Measurements from ENCODE around the gene ZNF654. TPM values are rescaled to one million over a fixed set of nuclear protein-coding genes. Genes with fewer than 3 reads are reported as not detected.

The ZNF654 gene
- total RNA-seq, 2 donors from 2014 or later: 19.1 to 20.1 TPM

- DNase-seq: no peak
- H3K4me3 Mint-ChIP-seq: no peak overlapping the region
- no peak for ATAC-seq (replicated peaks in 1 of 2)
- no peaks in the 10 kb centered on the region for H3K27me3 Mint-ChIP-seq (ENCODE audit: low read depth)
- H3K9me3 Mint-ChIP-seq: no peaks in the 10 kb centered on the region
- H3K27ac Mint-ChIP-seq: no peak overlapping the region
- H3K36me3 Mint-ChIP-seq (ENCODE audit: insufficient read depth in 2 of 2): no peaks in the 10 kb centered on the region
- peaks cover 33% of the 10 kb centered on the region for H3K4me1 Mint-ChIP-seq (ENCODE audit: low read depth)
These were observed 22.8 kb upstream of the ZNF654 start for GRCh38 chr3:88036221-88036620.

GRCh38 chr3:88038566-88038965 lies 20.5 kb upstream of the ZNF654 start:
- DNase-seq (no peak), ATAC-seq (replicated peaks in 1 of 2) (no peak)
- Mint-ChIP-seq H3K4me3 (no peak overlapping the region), H3K9me3 (no peaks in the 10 kb centered on the region), H3K27me3 (ENCODE audit: low read depth) (no peaks in the 10 kb centered on the region), H3K27ac (no peak overlapping the region), H3K4me1 (ENCODE audit: low read depth) (peaks cover 12% of the 10 kb centered on the region), H3K36me3 (ENCODE audit: insufficient read depth in 2 of 2) (no peaks in the 10 kb centered on the region)

- no peak for DNase-seq
- no peak overlapping the region for H3K27ac Mint-ChIP-seq
- no peaks in the 10 kb centered on the region for H3K36me3 Mint-ChIP-seq (ENCODE audit: insufficient read depth in 2 of 2)
- H3K4me3 Mint-ChIP-seq: no peak overlapping the region
- H3K27me3 Mint-ChIP-seq (ENCODE audit: low read depth): no peaks in the 10 kb centered on the region
- ATAC-seq (replicated peaks in 1 of 2): no peak
- H3K4me1 Mint-ChIP-seq (ENCODE audit: low read depth): peaks cover 6% of the 10 kb centered on the region
- no peaks in the 10 kb centered on the region for H3K9me3 Mint-ChIP-seq
These were observed 18.5 kb upstream of the ZNF654 start for GRCh38 chr3:88040529-88040928.

GRCh38 chr3:88041005-88041404 lies 18.1 kb upstream of the ZNF654 start:
- ATAC-seq (replicated peaks in 1 of 2) (no peak), DNase-seq (no peak)
- no peak overlapping the region for H3K4me3 Mint-ChIP-seq
- H3K27me3 Mint-ChIP-seq (ENCODE audit: low read depth): no peaks in the 10 kb centered on the region
- peaks cover 6% of the 10 kb centered on the region for H3K4me1 Mint-ChIP-seq (ENCODE audit: low read depth)
- H3K27ac Mint-ChIP-seq: no peak overlapping the region
- H3K36me3 Mint-ChIP-seq (ENCODE audit: insufficient read depth in 2 of 2): no peaks in the 10 kb centered on the region
- no peaks in the 10 kb centered on the region for H3K9me3 Mint-ChIP-seq

- Mint-ChIP-seq H3K27me3 (ENCODE audit: low read depth) (no peaks in the 10 kb centered on the region), H3K36me3 (ENCODE audit: insufficient read depth in 2 of 2) (no peaks in the 10 kb centered on the region), H3K4me1 (ENCODE audit: low read depth) (peaks cover 6% of the 10 kb centered on the region), H3K9me3 (no peaks in the 10 kb centered on the region), H3K4me3 (no peak overlapping the region), H3K27ac (no peak overlapping the region)
- ATAC-seq (replicated peaks in 1 of 2): no peak
- DNase-seq: no peak
These were observed 14.6 kb upstream of the ZNF654 start for GRCh38 chr3:88044411-88044810.

- Mint-ChIP-seq H3K27ac (no peak overlapping the region), H3K9me3 (no peaks in the 10 kb centered on the region), H3K27me3 (ENCODE audit: low read depth) (no peaks in the 10 kb centered on the region), H3K4me3 (no peak overlapping the region), H3K4me1 (ENCODE audit: low read depth) (peaks cover 6% of the 10 kb centered on the region), H3K36me3 (ENCODE audit: insufficient read depth in 2 of 2) (no peaks in the 10 kb centered on the region)
- ATAC-seq (replicated peaks in 1 of 2) (no peak), DNase-seq (no peak)
These were observed 12.3 kb upstream of the ZNF654 start for GRCh38 chr3:88046766-88047165.

- H3K4me3 Mint-ChIP-seq: peak overlapping the region; percentile 99 to 100
- H3K36me3 Mint-ChIP-seq (ENCODE audit: insufficient read depth in 2 of 2): peaks cover 16 to 27% of the 10 kb centered on the region in 2 donors
- peaks cover 58% of the 10 kb centered on the region for H3K4me1 Mint-ChIP-seq (ENCODE audit: low read depth)
- no peaks in the 10 kb centered on the region for H3K27me3 Mint-ChIP-seq (ENCODE audit: low read depth)
- peak overlapping the region; percentile 99 for H3K27ac Mint-ChIP-seq
- DNase-seq: no peak
- no peaks in the 10 kb centered on the region for H3K9me3 Mint-ChIP-seq
- ATAC-seq (replicated peaks in 1 of 2): no peak
These were observed 1.3 kb upstream of the ZNF654 start for GRCh38 chr3:88057630-88058305.

GRCh38 chr3:88058306-88058580 lies 812 bp upstream of the ZNF654 start:
- Mint-ChIP-seq H3K9me3 (no peaks in the 10 kb centered on the region), H3K4me3 (peak overlapping the region; percentile 99 to 100), H3K36me3 (ENCODE audit: insufficient read depth in 2 of 2) (peaks cover 16 to 27% of the 10 kb centered on the region in 2 donors), H3K27ac (peak overlapping the region; percentile 99), H3K4me1 (ENCODE audit: low read depth) (peaks cover 62% of the 10 kb centered on the region), H3K27me3 (ENCODE audit: low read depth) (no peaks in the 10 kb centered on the region)
- ATAC-seq (replicated peaks in 1 of 2): peak in 1 of 2 donors; percentile 29
- no peak for DNase-seq

- ATAC-seq (replicated peaks in 1 of 2): peak in 1 of 2 donors; percentile 6
- Mint-ChIP-seq H3K27me3 (ENCODE audit: low read depth) (no peaks in the 10 kb centered on the region), H3K9me3 (no peaks in the 10 kb centered on the region), H3K36me3 (ENCODE audit: insufficient read depth in 2 of 2) (peaks cover 16 to 26% of the 10 kb centered on the region in 2 donors), H3K27ac (peak overlapping the region; percentile 97), H3K4me1 (ENCODE audit: low read depth) (peaks cover 68% of the 10 kb centered on the region), H3K4me3 (peak overlapping the region; percentile 99 to 100)
- DNase-seq: peak in 1 of 2 donors; percentile 2
These were observed 520 bp downstream of the ZNF654 start for GRCh38 chr3:88059380-88060170.

- Mint-ChIP-seq H3K27ac (no peak overlapping the region), H3K4me1 (ENCODE audit: low read depth) (peaks cover 60% of the 10 kb centered on the region), H3K4me3 (peak overlapping the region; percentile 10 to 85), H3K36me3 (ENCODE audit: insufficient read depth in 2 of 2) (peaks cover 10 to 11% of the 10 kb centered on the region in 2 donors), H3K27me3 (ENCODE audit: low read depth) (no peaks in the 10 kb centered on the region), H3K9me3 (no peaks in the 10 kb centered on the region)
- ATAC-seq (replicated peaks in 1 of 2): no peak
- DNase-seq: no peak
These were observed 2.7 kb downstream of the ZNF654 start for GRCh38 chr3:88061746-88062145.

GRCh38 chr3:88075072-88075471 lies 16.0 kb downstream of the ZNF654 start:
- Mint-ChIP-seq H3K4me3 (no peak overlapping the region), H3K9me3 (peaks cover 2 to 3% of the 10 kb centered on the region in 2 donors), H3K4me1 (ENCODE audit: low read depth) (peaks cover 32% of the 10 kb centered on the region), H3K36me3 (ENCODE audit: insufficient read depth in 2 of 2) (peaks cover 7 to 12% of the 10 kb centered on the region in 2 donors), H3K27ac (no peak overlapping the region), H3K27me3 (ENCODE audit: low read depth) (no peaks in the 10 kb centered on the region)
- DNase-seq (no peak), ATAC-seq (replicated peaks in 1 of 2) (no peak)

GRCh38 chr3:88075497-88075896 lies 16.4 kb downstream of the ZNF654 start:
- H3K9me3 Mint-ChIP-seq: peaks cover 2 to 3% of the 10 kb centered on the region in 2 donors
- peak overlapping the region; percentile 69 for H3K27ac Mint-ChIP-seq
- DNase-seq: no peak

GRCh38 chr3:88076712-88077111 lies 17.7 kb downstream of the ZNF654 start:
- peak overlapping the region in 1 of 2 donors; percentile 47 for H3K4me3 Mint-ChIP-seq
- ATAC-seq (replicated peaks in 1 of 2): no peak
- H3K27me3 Mint-ChIP-seq (ENCODE audit: low read depth): no peaks in the 10 kb centered on the region
- H3K4me1 Mint-ChIP-seq (ENCODE audit: low read depth): peaks cover 38% of the 10 kb centered on the region
- DNase-seq: no peak
- H3K36me3 Mint-ChIP-seq (ENCODE audit: insufficient read depth in 2 of 2): peaks cover 5 to 8% of the 10 kb centered on the region in 2 donors
- H3K27ac Mint-ChIP-seq: peak overlapping the region; percentile 62
- peaks cover 2 to 4% of the 10 kb centered on the region in 2 donors for H3K9me3 Mint-ChIP-seq

More at GRCh38 chr3:88075497-88075896, 16.4 kb downstream of the ZNF654 start:
- Mint-ChIP-seq H3K4me3 (no peak overlapping the region), H3K36me3 (ENCODE audit: insufficient read depth in 2 of 2) (peaks cover 7 to 12% of the 10 kb centered on the region in 2 donors), H3K4me1 (ENCODE audit: low read depth) (peaks cover 32% of the 10 kb centered on the region), H3K27me3 (ENCODE audit: low read depth) (no peaks in the 10 kb centered on the region)
- no peak for ATAC-seq (replicated peaks in 1 of 2)
